WTC11 (cell line): ENCODE results near the gene FOXP1. TPM values are rescaled to one million over a fixed set of nuclear protein-coding genes. Genes with fewer than 3 reads are reported as not detected.
A peak's percentile ranks its signal among the peaks of the same experiment; 100 is the strongest.

Experiments
- ATAC-seq: fragments of 200-7000 bp; cut with Tn5 transposase; 2 replicates; pipeline ENCODE4 v1.10.0; 2021; ENCODE audit warnings: mild to moderate bottlenecking, moderate library complexity
- CTCF ChIA-PET: fragments of 300-600 bp; sonication (Branson Sonifier 250); formaldehyde crosslinking; loops from one replicate; lab custom pipeline; 2021; ENCODE audit warnings: antibody characterized with exemption; lab: Charles Lee
- POLR2A ChIA-PET: fragments of 350-600 bp; sonication (Branson Sonifier 250); formaldehyde crosslinking; loops from one replicate; lab custom pipeline; 2021; ENCODE audit warnings: antibody characterized with exemption; lab: Charles Lee
- DNase-seq: peaks from one replicate; pipeline ENCODE4 v3.0.0; 2021; ENCODE audit warnings: low spot score
- H3K27ac Mint-ChIP-seq: 2 replicates; pipeline ENCODE4 v1.8.0; 2021; ENCODE audit warnings: mixed read lengths
- H3K27me3 Mint-ChIP-seq: 2 replicates; pipeline ENCODE4 v1.8.0; 2021; ENCODE audit warnings: low read depth, mild to moderate bottlenecking, moderate library complexity, mixed read lengths
- H3K36me3 Mint-ChIP-seq: 2 replicates; pipeline ENCODE4 v1.8.0; 2021; ENCODE audit warnings: mixed read lengths
- H3K4me1 Mint-ChIP-seq: 2 replicates; pipeline ENCODE4 v1.8.0; 2022; ENCODE audit warnings: mixed read lengths
- H3K4me3 Mint-ChIP-seq: 2 replicates; pipeline ENCODE4 v1.8.0; 2021; ENCODE audit warnings: mild to moderate bottlenecking, moderate library complexity, mixed read lengths
- H3K9me3 Mint-ChIP-seq: 2 replicates; pipeline ENCODE4 v1.8.0; 2021; ENCODE audit warnings: mixed read lengths
- ATF1 ChIP-seq: sonication (generic); formaldehyde crosslinking; IDR thresholded peaks from 2 replicates; pipeline ENCODE4 v1.8.1; 2023; ENCODE audit warnings: mild to moderate bottlenecking, moderate library complexity, missing genetic modification reagents
- ELF4 ChIP-seq: sonication (generic); formaldehyde crosslinking; IDR thresholded peaks from 2 replicates; pipeline ENCODE4 v1.8.1; 2022; ENCODE audit warnings: low read depth, mild to moderate bottlenecking, moderate library complexity, missing genetic modification reagents
- ESRRA ChIP-seq: sonication (generic); formaldehyde crosslinking; IDR thresholded peaks from 2 replicates; pipeline ENCODE4 v1.8.1; 2022; ENCODE audit warnings: mild to moderate bottlenecking, missing genetic modification reagents, borderline replicate concordance
- FOXJ3 ChIP-seq: sonication (generic); formaldehyde crosslinking; IDR thresholded peaks from 2 replicates; pipeline ENCODE4 v1.9.0; 2021; ENCODE audit warnings: missing genetic modification reagents, mild to moderate bottlenecking, borderline replicate concordance
- FOXP1 ChIP-seq: sonication (generic); formaldehyde crosslinking; IDR thresholded peaks from 2 replicates; pipeline ENCODE4 v1.8.0; 2022; ENCODE audit warnings: missing genetic modification reagents, mild to moderate bottlenecking, moderate library complexity, borderline replicate concordance
- GABPB1 ChIP-seq: sonication (generic); formaldehyde crosslinking; IDR thresholded peaks from 2 replicates; pipeline ENCODE4 v1.8.1; 2023; ENCODE audit warnings: mild to moderate bottlenecking, missing genetic modification reagents
- GTF2I ChIP-seq: fragments of 250-450 bp; sonication (Bioruptor Pico); conservative IDR thresholded peaks from 2 replicates; pipeline ENCODE4 v1.4.0; 2021; ENCODE audit warnings: mild to moderate bottlenecking
- IRF2 ChIP-seq: sonication (generic); formaldehyde crosslinking; IDR thresholded peaks from 2 replicates; pipeline ENCODE4 v1.8.0; 2022; ENCODE audit warnings: low read depth, missing genetic modification reagents, borderline replicate concordance
- KAT7 ChIP-seq: sonication (generic); formaldehyde crosslinking; IDR thresholded peaks from 2 replicates; pipeline ENCODE4 v1.8.1; 2023; ENCODE audit warnings: missing genetic modification reagents, mild to moderate bottlenecking, borderline replicate concordance
- MYBL2 ChIP-seq: sonication (generic); formaldehyde crosslinking; IDR thresholded peaks from 2 replicates; pipeline ENCODE4 v1.8.1; 2023; ENCODE audit warnings: mild to moderate bottlenecking, moderate library complexity, missing genetic modification reagents
- NFYB ChIP-seq: sonication (generic); formaldehyde crosslinking; conservative IDR thresholded peaks from 2 replicates; pipeline ENCODE4 v1.8.0; 2022; ENCODE audit warnings: low read depth, missing genetic modification reagents
- NR1H2 ChIP-seq: sonication (generic); formaldehyde crosslinking; IDR thresholded peaks from 2 replicates; pipeline ENCODE4 v1.9.0; 2021; ENCODE audit warnings: mild to moderate bottlenecking, moderate library complexity, missing genetic modification reagents
- NR2C2 ChIP-seq: sonication (generic); formaldehyde crosslinking; IDR thresholded peaks from 2 replicates; pipeline ENCODE4 v1.8.0; 2022; ENCODE audit warnings: mild to moderate bottlenecking, missing genetic modification reagents
- NR3C1 ChIP-seq: sonication (generic); formaldehyde crosslinking; conservative IDR thresholded peaks from 2 replicates; pipeline ENCODE4 v1.8.1; 2023; ENCODE audit warnings: low read depth, mild to moderate bottlenecking, missing genetic modification reagents
- PRRX2 ChIP-seq: fragments of 250-450 bp; sonication (Bioruptor Pico); IDR thresholded peaks from 2 replicates; pipeline ENCODE4 v1.8.0; 2021; ENCODE audit warnings: mild to moderate bottlenecking
- RELA ChIP-seq: sonication (generic); formaldehyde crosslinking; IDR thresholded peaks from 2 replicates; pipeline ENCODE4 v1.8.1; 2022; ENCODE audit warnings: missing genetic modification reagents, mild to moderate bottlenecking, borderline replicate concordance
- SOX15 ChIP-seq: fragments of 250-450 bp; sonication (Bioruptor Pico); IDR thresholded peaks from 2 replicates; pipeline ENCODE4 v1.9.0; 2021; ENCODE audit warnings: mild to moderate bottlenecking
- ZNF317 ChIP-seq: sonication (generic); formaldehyde crosslinking; IDR thresholded peaks from 2 replicates; pipeline ENCODE4 v1.8.1; 2023; ENCODE audit warnings: low read depth, mild to moderate bottlenecking, moderate library complexity, missing genetic modification reagents, borderline replicate concordance
- ZNF423 ChIP-seq: fragments of 250-450 bp; sonication (Bioruptor Pico); IDR thresholded peaks from 2 replicates; pipeline ENCODE4 v2.1.2; 2022; ENCODE audit warnings: mild to moderate bottlenecking, moderate library complexity
- ZNF671 ChIP-seq: fragments of 250-450 bp; sonication (Bioruptor Pico); IDR thresholded peaks from 2 replicates; pipeline ENCODE4 v1.8.0; 2021; ENCODE audit warnings: mild to moderate bottlenecking
- total RNA-seq: library from RNA; stranded (reverse); gene quantifications from 3 replicates; pipeline ENCODE4 v1.2.3, GENCODE V29; 2021
- TF ChIP-seq, protein P1 (sequence below): sonication (generic); formaldehyde crosslinking; IDR thresholded peaks from 2 replicates; pipeline ENCODE4 v1.8.1; 2022; ENCODE audit warnings: mild to moderate bottlenecking, moderate library complexity, missing genetic modification reagents
- TF ChIP-seq, protein P2 (sequence below): sonication (generic); formaldehyde crosslinking; IDR thresholded peaks from 2 replicates; pipeline ENCODE4 v1.8.1; 2022; ENCODE audit warnings: low read depth, mild to moderate bottlenecking, moderate library complexity, missing genetic modification reagents, borderline replicate concordance
- TF ChIP-seq, protein P3 (sequence below): sonication (generic); formaldehyde crosslinking; IDR thresholded peaks from 2 replicates; pipeline ENCODE4 v1.8.0; 2022; ENCODE audit warnings: mild to moderate bottlenecking, missing genetic modification reagents

The FOXP1 gene
- total RNA-seq, 1 experiment from 2014 or later: 25.8 TPM

DNA sequence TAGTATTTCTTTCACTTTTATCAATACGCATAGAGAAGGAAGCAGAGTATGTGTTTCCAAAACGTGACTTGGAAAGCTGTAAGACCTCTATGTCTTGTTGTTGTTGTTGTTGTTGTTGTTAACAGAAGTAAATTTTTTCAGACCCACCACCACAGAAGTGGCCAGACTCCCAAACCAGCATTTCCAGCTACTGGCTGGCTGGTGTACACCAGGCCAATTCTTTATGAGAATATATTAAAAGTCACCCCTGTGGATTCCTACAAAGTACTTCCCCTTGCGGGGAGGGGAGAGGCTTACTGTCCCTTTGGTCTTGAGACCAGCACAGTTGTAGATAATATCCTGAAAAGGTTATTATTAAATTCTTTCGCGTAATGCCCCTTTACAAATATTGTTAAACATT is 1.6 kb upstream of the FOXP1 start:
- peaks cover 10% of the 10 kb centered on the region for H3K9me3 Mint-ChIP-seq
- peaks cover 34% of the 10 kb centered on the region for H3K4me1 Mint-ChIP-seq
- peaks cover 23% of the 10 kb centered on the region for H3K27me3 Mint-ChIP-seq
- H3K36me3 Mint-ChIP-seq: peaks cover 4% of the 10 kb centered on the region; the same call in 1 of the 2 replicates
- ATAC-seq (no peak), DNase-seq (no peak)
- ChIA-PET POLR2A (interaction anchor here (1.8 kb wide), 1 partner anchor 454 kb away, joined by 4 read pairs; no protein-coding TSS in a partner anchor), CTCF (interaction anchor here (0.8 to 1.8 kb wide), 3 partner anchors 68 to 188 kb away, joined by 3 to 8 read pairs (median 4); no protein-coding TSS in a partner anchor)
- H3K4me3 Mint-ChIP-seq: peak overlapping the region; percentile 87
- TF ChIP-seq GTF2I (CRISPR knock-in tag) (no peak), ZNF423 (no peak)
- H3K27ac Mint-ChIP-seq: peak overlapping the region; percentile 65; the same call in 1 of the 2 replicates

DNA sequence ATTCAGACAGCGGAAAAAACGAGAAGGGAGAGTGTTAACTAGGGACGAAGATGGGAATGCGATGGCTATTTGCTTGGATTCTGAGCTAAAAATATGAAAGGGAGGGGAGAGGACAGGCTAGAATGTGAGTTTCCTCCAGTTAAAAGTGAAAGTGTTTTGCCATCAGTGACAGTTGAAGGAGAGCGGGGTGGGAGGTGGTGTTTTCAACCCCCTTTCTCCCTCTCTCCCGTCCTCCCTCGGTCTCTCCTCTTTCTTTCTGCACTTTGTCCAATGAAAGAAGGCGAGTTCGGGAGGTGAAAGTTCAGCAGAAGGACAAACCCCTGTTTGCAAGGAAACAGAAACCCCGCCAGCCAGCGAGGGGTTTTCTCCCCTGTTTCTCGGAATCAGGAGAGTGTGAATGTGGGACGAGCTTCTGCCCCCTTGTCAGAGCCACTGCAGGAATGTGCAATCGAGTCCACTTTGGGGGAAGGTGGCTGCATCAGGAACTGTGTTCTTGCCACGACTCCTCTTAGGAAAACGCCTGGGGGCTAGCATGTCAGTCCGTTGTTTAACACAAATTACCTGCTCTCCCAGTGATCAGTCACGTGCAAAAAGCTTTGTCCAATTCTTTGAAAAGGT is 975 bp upstream of the FOXP1 start:
- TF ChIP-seq NR2C2 (CRISPR knock-in tag): no peak
- no peak for TF ChIP-seq IRF2 (CRISPR knock-in tag)
- TF ChIP-seq RELA (CRISPR knock-in tag): no peak
- TF ChIP-seq, protein P1, sequence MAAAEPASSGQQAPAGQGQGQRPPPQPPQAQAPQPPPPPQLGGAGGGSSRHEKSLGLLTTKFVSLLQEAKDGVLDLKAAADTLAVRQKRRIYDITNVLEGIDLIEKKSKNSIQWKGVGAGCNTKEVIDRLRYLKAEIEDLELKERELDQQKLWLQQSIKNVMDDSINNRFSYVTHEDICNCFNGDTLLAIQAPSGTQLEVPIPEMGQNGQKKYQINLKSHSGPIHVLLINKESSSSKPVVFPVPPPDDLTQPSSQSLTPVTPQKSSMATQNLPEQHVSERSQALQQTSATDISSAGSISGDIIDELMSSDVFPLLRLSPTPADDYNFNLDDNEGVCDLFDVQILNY (CRISPR knock-in tag): no peak
- TF ChIP-seq ZNF317 (CRISPR knock-in tag): no peak
- TF ChIP-seq NR1H2 (CRISPR knock-in tag): no peak
- TF ChIP-seq NFYB (CRISPR knock-in tag): no peak
- TF ChIP-seq FOXJ3 (CRISPR knock-in tag): no peak
- TF ChIP-seq, all 79 proteins: peak for 0
- Mint-ChIP-seq H3K9me3 (peaks cover 4% of the 10 kb centered on the region), H3K4me3 (peak overlapping the region; percentile 87), H3K27me3 (peaks cover 29% of the 10 kb centered on the region), H3K4me1 (peaks cover 40% of the 10 kb centered on the region), H3K27ac (peak overlapping the region; percentile 92), H3K36me3 (no peaks in the 10 kb centered on the region)
- CTCF ChIA-PET: interaction anchor here (0.8 to 1.8 kb wide), 3 partner anchors 68 to 187 kb away, joined by 3 to 8 read pairs (median 4); no protein-coding TSS in a partner anchor
- ATAC-seq (peak; percentile 6), DNase-seq (peak; percentile 16)
- POLR2A ChIA-PET: interaction anchor here (1.8 kb wide), 1 partner anchor 453 kb away, joined by 4 read pairs; no protein-coding TSS in a partner anchor

DNA sequence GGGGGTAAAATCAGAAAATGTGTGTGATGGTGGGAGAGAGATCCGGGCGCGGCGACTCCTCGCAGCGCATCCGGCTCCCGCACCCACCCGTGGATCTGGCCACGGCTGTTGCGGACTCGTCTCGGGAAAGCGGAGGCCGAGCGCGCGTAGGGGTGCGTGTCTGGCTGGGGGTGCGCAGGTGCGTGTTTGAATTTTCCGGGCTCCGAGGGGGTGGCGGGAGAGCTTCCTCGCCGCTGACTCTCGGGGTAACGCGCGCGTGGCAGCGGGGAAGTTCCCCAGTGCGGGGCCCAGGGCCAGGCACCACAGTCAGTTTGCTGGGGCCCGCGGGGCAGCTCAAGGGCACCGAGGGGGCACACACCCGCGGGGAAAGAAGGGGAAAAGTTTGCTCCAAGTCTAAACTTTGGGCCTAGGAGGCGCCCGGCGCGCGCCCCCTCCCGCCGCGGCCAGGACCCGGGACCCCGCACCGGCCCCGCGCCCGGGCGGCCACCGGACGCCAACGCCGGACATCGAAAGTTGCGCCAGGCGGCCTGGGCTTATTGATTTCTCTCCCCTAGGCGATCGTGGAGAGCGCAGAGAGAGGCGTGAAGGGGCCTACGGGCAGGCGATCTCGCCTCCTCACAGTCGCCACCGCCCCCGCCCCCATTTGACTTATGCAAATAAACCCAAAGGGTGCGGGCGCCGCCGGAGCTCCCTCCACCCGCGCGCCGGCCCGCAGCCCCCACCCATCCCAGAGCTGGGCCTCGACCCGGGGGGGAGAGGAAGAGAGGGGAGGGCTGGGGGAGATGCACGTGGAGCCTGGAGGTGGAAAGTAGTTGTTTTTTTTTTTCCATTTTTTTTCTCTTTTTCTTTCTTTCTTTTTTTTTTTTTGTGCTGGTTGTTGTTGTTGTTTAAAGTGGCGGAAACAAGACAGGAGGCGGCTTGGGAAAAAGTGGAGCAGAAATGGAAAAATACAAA is 639 bp downstream of the FOXP1 start:
- Mint-ChIP-seq H3K36me3 (no peaks in the 10 kb centered on the region), H3K4me3 (peak overlapping the region; percentile 87), H3K4me1 (peaks cover 41% of the 10 kb centered on the region), H3K27ac (peak overlapping the region; percentile 95), H3K27me3 (peaks cover 29% of the 10 kb centered on the region), H3K9me3 (no peaks in the 10 kb centered on the region)
- peak; percentile 11 for ATAC-seq
- ChIA-PET CTCF (interaction anchor here (1.0 to 1.8 kb wide), 3 partner anchors 13 to 98 kb away, joined by 3 to 6 read pairs (median 5); no protein-coding TSS in a partner anchor), POLR2A (interaction anchor here (0.7 to 1.4 kb wide), 2 partner anchors 93 to 114 kb away, joined by 4 to 5 read pairs; no protein-coding TSS in a partner anchor)
- DNase-seq: peak; percentile 79
- TF ChIP-seq ESRRA (CRISPR knock-in tag): no peak
- TF ChIP-seq NR3C1: no peak
- no peak for TF ChIP-seq IRF2 (CRISPR knock-in tag)
- peak; percentile 42; the same call in 1 of the 2 replicates for TF ChIP-seq GABPB1 (CRISPR knock-in tag)
- TF ChIP-seq, protein P2, sequence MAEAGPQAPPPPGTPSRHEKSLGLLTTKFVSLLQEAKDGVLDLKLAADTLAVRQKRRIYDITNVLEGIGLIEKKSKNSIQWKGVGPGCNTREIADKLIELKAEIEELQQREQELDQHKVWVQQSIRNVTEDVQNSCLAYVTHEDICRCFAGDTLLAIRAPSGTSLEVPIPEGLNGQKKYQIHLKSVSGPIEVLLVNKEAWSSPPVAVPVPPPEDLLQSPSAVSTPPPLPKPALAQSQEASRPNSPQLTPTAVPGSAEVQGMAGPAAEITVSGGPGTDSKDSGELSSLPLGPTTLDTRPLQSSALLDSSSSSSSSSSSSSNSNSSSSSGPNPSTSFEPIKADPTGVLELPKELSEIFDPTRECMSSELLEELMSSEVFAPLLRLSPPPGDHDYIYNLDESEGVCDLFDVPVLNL: no peak
- peak; percentile 86; the same call in 1 of the 2 replicates for TF ChIP-seq KAT7 (CRISPR knock-in tag)
- no peak for TF ChIP-seq ELF4 (CRISPR knock-in tag)
- TF ChIP-seq PRRX2 (CRISPR knock-in tag): no peak
- TF ChIP-seq ATF1 (CRISPR knock-in tag): no peak
- no peak for TF ChIP-seq SOX15 (CRISPR knock-in tag)
- no peak for TF ChIP-seq ZNF671 (CRISPR knock-in tag)
- TF ChIP-seq FOXP1 (CRISPR knock-in tag): no peak
- TF ChIP-seq, protein P3, sequence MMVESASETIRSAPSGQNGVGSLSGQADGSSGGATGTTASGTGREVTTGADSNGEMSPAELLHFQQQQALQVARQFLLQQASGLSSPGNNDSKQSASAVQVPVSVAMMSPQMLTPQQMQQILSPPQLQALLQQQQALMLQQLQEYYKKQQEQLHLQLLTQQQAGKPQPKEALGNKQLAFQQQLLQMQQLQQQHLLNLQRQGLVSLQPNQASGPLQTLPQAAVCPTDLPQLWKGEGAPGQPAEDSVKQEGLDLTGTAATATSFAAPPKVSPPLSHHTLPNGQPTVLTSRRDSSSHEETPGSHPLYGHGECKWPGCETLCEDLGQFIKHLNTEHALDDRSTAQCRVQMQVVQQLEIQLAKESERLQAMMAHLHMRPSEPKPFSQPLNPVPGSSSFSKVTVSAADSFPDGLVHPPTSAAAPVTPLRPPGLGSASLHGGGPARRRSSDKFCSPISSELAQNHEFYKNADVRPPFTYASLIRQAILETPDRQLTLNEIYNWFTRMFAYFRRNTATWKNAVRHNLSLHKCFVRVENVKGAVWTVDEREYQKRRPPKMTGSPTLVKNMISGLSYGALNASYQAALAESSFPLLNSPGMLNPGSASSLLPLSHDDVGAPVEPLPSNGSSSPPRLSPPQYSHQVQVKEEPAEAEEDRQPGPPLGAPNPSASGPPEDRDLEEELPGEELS (CRISPR knock-in tag): 0 out of 2 replicates have a peak, but pooled peaks have one; percentile 1
- TF ChIP-seq MYBL2 (CRISPR knock-in tag): 0 out of 2 replicates have a peak, but pooled peaks have one; percentile 5
- TF ChIP-seq ZNF423: peak; percentile 30; the same call in 1 of the 2 replicates
